WTC11 (cell line): ENCODE results near the gene PIK3CB. TPM values are rescaled to one million over a fixed set of nuclear protein-coding genes. Genes with fewer than 3 reads are reported as not detected.

Experiments
- ATAC-seq: fragments of 200-7000 bp; cut with Tn5 transposase; 2 replicates; pipeline ENCODE4 v1.10.0; 2021; ENCODE audit warnings: mild to moderate bottlenecking, moderate library complexity
- CTCF ChIA-PET: fragments of 300-600 bp; sonication (Branson Sonifier 250); formaldehyde crosslinking; loops from one replicate; lab custom pipeline; 2021; ENCODE audit warnings: antibody characterized with exemption; lab: Charles Lee
- POLR2A ChIA-PET: fragments of 350-600 bp; sonication (Branson Sonifier 250); formaldehyde crosslinking; loops from one replicate; lab custom pipeline; 2021; ENCODE audit warnings: antibody characterized with exemption; lab: Charles Lee
- DNase-seq: peaks from one replicate; pipeline ENCODE4 v3.0.0; 2021; ENCODE audit warnings: low spot score
- H3K27ac Mint-ChIP-seq: 2 replicates; pipeline ENCODE4 v1.8.0; 2021; ENCODE audit warnings: mixed read lengths
- H3K27me3 Mint-ChIP-seq: 2 replicates; pipeline ENCODE4 v1.8.0; 2021; ENCODE audit warnings: low read depth, mild to moderate bottlenecking, moderate library complexity, mixed read lengths
- H3K36me3 Mint-ChIP-seq: 2 replicates; pipeline ENCODE4 v1.8.0; 2021; ENCODE audit warnings: mixed read lengths
- H3K4me1 Mint-ChIP-seq: 2 replicates; pipeline ENCODE4 v1.8.0; 2022; ENCODE audit warnings: mixed read lengths
- H3K4me3 Mint-ChIP-seq: 2 replicates; pipeline ENCODE4 v1.8.0; 2021; ENCODE audit warnings: mild to moderate bottlenecking, moderate library complexity, mixed read lengths
- H3K9me3 Mint-ChIP-seq: 2 replicates; pipeline ENCODE4 v1.8.0; 2021; ENCODE audit warnings: mixed read lengths
- FOXK1 ChIP-seq: sonication (generic); formaldehyde crosslinking; IDR thresholded peaks from 2 replicates; pipeline ENCODE4 v1.8.0; 2022; ENCODE audit warnings: mild to moderate bottlenecking, moderate library complexity, missing genetic modification reagents
- IRF2 ChIP-seq: sonication (generic); formaldehyde crosslinking; IDR thresholded peaks from 2 replicates; pipeline ENCODE4 v1.8.0; 2022; ENCODE audit warnings: low read depth, missing genetic modification reagents, borderline replicate concordance
- JUN ChIP-seq: sonication (generic); formaldehyde crosslinking; IDR thresholded peaks from 2 replicates; pipeline ENCODE4 v1.8.0; 2023; ENCODE audit warnings: mild to moderate bottlenecking, missing genetic modification reagents
- KAT7 ChIP-seq: sonication (generic); formaldehyde crosslinking; IDR thresholded peaks from 2 replicates; pipeline ENCODE4 v1.8.1; 2023; ENCODE audit warnings: missing genetic modification reagents, mild to moderate bottlenecking, borderline replicate concordance
- MXD4 ChIP-seq: fragments of 250-450 bp; sonication (Bioruptor Pico); IDR thresholded peaks from 2 replicates; pipeline ENCODE4 v1.8.0; 2021; ENCODE audit warnings: mild to moderate bottlenecking, moderate library complexity, borderline replicate concordance
- total RNA-seq: library from RNA; stranded (reverse); gene quantifications from 3 replicates; pipeline ENCODE4 v1.2.3, GENCODE V29; 2021
- TF ChIP-seq, protein P1 (sequence below): sonication (generic); formaldehyde crosslinking; IDR thresholded peaks from 2 replicates; pipeline ENCODE4 v1.8.1; 2023; ENCODE audit warnings: mild to moderate bottlenecking, missing genetic modification reagents, moderate library complexity
- TF ChIP-seq, protein P2 (sequence below): sonication (generic); formaldehyde crosslinking; IDR thresholded peaks from 2 replicates; pipeline ENCODE4 v1.8.1; 2023; ENCODE audit warnings: mild to moderate bottlenecking, moderate library complexity, missing genetic modification reagents
- TF ChIP-seq, protein P3 (sequence below): sonication (generic); formaldehyde crosslinking; conservative IDR thresholded peaks from 2 replicates; pipeline ENCODE4 v1.8.1; 2022; ENCODE audit warnings: mild to moderate bottlenecking, missing genetic modification reagents
- TF ChIP-seq, protein P4 (sequence below): sonication (generic); formaldehyde crosslinking; IDR thresholded peaks from 2 replicates; pipeline ENCODE4 v1.8.1; 2022; ENCODE audit warnings: low read depth, mild to moderate bottlenecking, moderate library complexity, missing genetic modification reagents, borderline replicate concordance
- TF ChIP-seq, protein P5 (sequence below): sonication (generic); formaldehyde crosslinking; IDR thresholded peaks from 2 replicates; pipeline ENCODE4 v1.8.1; 2023; ENCODE audit warnings: mild to moderate bottlenecking, missing genetic modification reagents
- TF ChIP-seq, protein P6 (sequence below): sonication (generic); formaldehyde crosslinking; IDR thresholded peaks from 2 replicates; pipeline ENCODE4 v1.8.1; 2023; ENCODE audit warnings: mild to moderate bottlenecking, missing genetic modification reagents, borderline replicate concordance
- TF ChIP-seq, protein P7 (sequence below): sonication (generic); formaldehyde crosslinking; IDR thresholded peaks from 2 replicates; pipeline ENCODE4 v1.8.0; 2023; ENCODE audit warnings: mild to moderate bottlenecking, missing genetic modification reagents

PIK3CB gene
- total RNA-seq, 1 experiment from 2014 or later, result 36.0 TPM

DNA sequence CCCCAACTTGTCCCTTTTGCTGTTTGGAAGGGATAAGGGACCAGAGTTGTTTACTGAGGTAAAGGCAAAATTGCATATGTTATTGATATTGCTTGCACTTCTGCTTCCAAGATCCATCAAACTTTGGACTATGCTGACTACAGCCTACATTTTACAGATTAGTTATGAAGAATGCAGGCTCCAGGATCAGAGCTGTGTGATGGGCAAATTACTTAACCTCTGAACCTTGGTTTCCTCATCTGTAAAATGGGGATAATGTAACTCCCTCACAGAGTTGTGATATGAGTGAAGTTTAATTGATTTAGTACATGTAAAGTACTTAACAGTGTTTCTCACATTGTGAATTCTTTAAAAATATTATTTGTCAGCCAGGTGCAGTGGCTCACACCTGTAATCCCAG, 210.2 kb downstream of the PIK3CB start:
- ChIA-PET POLR2A (no interaction called here), CTCF (interaction anchor here (1.1 to 2.1 kb wide), 2 partner anchors 30 to 145 kb away, joined by 3 to 5 read pairs; partner anchors contain the start of gene CEP70)
- no peak for ATAC-seq
- Mint-ChIP-seq H3K9me3 (no peaks in the 10 kb centered on the region), H3K27me3 (no peaks in the 10 kb centered on the region; the same call in 1 of the 2 replicates), H3K27ac (no peak overlapping the region), H3K36me3 (no peaks in the 10 kb centered on the region), H3K4me1 (no peaks in the 10 kb centered on the region), H3K4me3 (no peak overlapping the region)
- TF ChIP-seq, protein P1, sequence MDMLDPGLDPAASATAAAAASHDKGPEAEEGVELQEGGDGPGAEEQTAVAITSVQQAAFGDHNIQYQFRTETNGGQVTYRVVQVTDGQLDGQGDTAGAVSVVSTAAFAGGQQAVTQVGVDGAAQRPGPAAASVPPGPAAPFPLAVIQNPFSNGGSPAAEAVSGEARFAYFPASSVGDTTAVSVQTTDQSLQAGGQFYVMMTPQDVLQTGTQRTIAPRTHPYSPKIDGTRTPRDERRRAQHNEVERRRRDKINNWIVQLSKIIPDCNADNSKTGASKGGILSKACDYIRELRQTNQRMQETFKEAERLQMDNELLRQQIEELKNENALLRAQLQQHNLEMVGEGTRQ (CRISPR knock-in tag), result no peak
- TF ChIP-seq KAT7 (CRISPR knock-in tag) (no peak), MXD4 (CRISPR knock-in tag) (no peak), FOXK1 (CRISPR knock-in tag) (no peak), JUN (CRISPR knock-in tag) (no peak), IRF2 (CRISPR knock-in tag) (no peak)
- TF ChIP-seq, protein P2, sequence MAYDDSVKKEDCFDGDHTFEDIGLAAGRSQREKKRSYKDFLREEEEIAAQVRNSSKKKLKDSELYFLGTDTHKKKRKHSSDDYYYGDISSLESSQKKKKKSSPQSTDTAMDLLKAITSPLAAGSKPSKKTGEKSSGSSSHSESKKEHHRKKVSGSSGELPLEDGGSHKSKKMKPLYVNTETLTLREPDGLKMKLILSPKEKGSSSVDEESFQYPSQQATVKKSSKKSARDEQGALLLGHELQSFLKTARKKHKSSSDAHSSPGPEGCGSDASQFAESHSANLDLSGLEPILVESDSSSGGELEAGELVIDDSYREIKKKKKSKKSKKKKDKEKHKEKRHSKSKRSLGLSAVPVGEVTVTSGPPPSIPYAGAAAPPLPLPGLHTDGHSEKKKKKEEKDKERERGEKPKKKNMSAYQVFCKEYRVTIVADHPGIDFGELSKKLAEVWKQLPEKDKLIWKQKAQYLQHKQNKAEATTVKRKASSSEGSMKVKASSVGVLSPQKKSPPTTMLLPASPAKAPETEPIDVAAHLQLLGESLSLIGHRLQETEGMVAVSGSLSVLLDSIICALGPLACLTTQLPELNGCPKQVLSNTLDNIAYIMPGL (CRISPR knock-in tag), result no peak
- TF ChIP-seq, protein P3, sequence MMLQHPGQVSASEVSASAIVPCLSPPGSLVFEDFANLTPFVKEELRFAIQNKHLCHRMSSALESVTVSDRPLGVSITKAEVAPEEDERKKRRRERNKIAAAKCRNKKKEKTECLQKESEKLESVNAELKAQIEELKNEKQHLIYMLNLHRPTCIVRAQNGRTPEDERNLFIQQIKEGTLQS (CRISPR knock-in tag), result no peak
- TF ChIP-seq, protein P4, sequence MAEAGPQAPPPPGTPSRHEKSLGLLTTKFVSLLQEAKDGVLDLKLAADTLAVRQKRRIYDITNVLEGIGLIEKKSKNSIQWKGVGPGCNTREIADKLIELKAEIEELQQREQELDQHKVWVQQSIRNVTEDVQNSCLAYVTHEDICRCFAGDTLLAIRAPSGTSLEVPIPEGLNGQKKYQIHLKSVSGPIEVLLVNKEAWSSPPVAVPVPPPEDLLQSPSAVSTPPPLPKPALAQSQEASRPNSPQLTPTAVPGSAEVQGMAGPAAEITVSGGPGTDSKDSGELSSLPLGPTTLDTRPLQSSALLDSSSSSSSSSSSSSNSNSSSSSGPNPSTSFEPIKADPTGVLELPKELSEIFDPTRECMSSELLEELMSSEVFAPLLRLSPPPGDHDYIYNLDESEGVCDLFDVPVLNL (CRISPR knock-in tag), result no peak
- TF ChIP-seq, protein P5, sequence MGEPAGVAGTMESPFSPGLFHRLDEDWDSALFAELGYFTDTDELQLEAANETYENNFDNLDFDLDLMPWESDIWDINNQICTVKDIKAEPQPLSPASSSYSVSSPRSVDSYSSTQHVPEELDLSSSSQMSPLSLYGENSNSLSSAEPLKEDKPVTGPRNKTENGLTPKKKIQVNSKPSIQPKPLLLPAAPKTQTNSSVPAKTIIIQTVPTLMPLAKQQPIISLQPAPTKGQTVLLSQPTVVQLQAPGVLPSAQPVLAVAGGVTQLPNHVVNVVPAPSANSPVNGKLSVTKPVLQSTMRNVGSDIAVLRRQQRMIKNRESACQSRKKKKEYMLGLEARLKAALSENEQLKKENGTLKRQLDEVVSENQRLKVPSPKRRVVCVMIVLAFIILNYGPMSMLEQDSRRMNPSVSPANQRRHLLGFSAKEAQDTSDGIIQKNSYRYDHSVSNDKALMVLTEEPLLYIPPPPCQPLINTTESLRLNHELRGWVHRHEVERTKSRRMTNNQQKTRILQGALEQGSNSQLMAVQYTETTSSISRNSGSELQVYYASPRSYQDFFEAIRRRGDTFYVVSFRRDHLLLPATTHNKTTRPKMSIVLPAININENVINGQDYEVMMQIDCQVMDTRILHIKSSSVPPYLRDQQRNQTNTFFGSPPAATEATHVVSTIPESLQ (CRISPR knock-in tag), result no peak
- TF ChIP-seq, protein P6, sequence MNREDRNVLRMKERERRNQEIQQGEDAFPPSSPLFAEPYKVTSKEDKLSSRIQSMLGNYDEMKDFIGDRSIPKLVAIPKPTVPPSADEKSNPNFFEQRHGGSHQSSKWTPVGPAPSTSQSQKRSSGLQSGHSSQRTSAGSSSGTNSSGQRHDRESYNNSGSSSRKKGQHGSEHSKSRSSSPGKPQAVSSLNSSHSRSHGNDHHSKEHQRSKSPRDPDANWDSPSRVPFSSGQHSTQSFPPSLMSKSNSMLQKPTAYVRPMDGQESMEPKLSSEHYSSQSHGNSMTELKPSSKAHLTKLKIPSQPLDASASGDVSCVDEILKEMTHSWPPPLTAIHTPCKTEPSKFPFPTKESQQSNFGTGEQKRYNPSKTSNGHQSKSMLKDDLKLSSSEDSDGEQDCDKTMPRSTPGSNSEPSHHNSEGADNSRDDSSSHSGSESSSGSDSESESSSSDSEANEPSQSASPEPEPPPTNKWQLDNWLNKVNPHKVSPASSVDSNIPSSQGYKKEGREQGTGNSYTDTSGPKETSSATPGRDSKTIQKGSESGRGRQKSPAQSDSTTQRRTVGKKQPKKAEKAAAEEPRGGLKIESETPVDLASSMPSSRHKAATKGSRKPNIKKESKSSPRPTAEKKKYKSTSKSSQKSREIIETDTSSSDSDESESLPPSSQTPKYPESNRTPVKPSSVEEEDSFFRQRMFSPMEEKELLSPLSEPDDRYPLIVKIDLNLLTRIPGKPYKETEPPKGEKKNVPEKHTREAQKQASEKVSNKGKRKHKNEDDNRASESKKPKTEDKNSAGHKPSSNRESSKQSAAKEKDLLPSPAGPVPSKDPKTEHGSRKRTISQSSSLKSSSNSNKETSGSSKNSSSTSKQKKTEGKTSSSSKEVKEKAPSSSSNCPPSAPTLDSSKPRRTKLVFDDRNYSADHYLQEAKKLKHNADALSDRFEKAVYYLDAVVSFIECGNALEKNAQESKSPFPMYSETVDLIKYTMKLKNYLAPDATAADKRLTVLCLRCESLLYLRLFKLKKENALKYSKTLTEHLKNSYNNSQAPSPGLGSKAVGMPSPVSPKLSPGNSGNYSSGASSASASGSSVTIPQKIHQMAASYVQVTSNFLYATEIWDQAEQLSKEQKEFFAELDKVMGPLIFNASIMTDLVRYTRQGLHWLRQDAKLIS (CRISPR knock-in tag), result no peak
- TF ChIP-seq, protein P7, sequence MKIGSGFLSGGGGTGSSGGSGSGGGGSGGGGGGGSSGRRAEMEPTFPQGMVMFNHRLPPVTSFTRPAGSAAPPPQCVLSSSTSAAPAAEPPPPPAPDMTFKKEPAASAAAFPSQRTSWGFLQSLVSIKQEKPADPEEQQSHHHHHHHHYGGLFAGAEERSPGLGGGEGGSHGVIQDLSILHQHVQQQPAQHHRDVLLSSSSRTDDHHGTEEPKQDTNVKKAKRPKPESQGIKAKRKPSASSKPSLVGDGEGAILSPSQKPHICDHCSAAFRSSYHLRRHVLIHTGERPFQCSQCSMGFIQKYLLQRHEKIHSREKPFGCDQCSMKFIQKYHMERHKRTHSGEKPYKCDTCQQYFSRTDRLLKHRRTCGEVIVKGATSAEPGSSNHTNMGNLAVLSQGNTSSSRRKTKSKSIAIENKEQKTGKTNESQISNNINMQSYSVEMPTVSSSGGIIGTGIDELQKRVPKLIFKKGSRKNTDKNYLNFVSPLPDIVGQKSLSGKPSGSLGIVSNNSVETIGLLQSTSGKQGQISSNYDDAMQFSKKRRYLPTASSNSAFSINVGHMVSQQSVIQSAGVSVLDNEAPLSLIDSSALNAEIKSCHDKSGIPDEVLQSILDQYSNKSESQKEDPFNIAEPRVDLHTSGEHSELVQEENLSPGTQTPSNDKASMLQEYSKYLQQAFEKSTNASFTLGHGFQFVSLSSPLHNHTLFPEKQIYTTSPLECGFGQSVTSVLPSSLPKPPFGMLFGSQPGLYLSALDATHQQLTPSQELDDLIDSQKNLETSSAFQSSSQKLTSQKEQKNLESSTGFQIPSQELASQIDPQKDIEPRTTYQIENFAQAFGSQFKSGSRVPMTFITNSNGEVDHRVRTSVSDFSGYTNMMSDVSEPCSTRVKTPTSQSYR (CRISPR knock-in tag), result no peak
- DNase-seq, result no peak
